GM19240 (cell line): ENCODE data around the gene CCDC171.
"Not testable (repeated sequence)": the region's sequence is repeated elsewhere in the genome, so short reads cannot be mapped to it uniquely, and the experiment has no call there.

Experiments used
- DNase-seq: peaks from one replicate; pipeline ENCODE4 v3.0.0; 2011; ENCODE audit warnings: low spot score; ENCODE audit not compliant: insufficient read length

The CCDC171 gene

GRCh38 chr9:15693701-15694100, 140.9 kb downstream of the CCDC171 start:
- no peak for DNase-seq

- DNase-seq = no peak
These were observed 144.1 kb downstream of the CCDC171 start for GRCh38 chr9:15696979-15697378.

GRCh38 chr9:15697446-15697851, 144.6 kb downstream of the CCDC171 start:
- no peak for DNase-seq

GRCh38 chr9:15699876-15700559, 147.2 kb downstream of the CCDC171 start:
- DNase-seq = not testable (repeated sequence)

GRCh38 chr9:15707000-15707399, 154.2 kb downstream of the CCDC171 start:
- DNase-seq = no peak

- no peak for DNase-seq
These were observed 158.7 kb downstream of the CCDC171 start for GRCh38 chr9:15711531-15711930.

DNA sequence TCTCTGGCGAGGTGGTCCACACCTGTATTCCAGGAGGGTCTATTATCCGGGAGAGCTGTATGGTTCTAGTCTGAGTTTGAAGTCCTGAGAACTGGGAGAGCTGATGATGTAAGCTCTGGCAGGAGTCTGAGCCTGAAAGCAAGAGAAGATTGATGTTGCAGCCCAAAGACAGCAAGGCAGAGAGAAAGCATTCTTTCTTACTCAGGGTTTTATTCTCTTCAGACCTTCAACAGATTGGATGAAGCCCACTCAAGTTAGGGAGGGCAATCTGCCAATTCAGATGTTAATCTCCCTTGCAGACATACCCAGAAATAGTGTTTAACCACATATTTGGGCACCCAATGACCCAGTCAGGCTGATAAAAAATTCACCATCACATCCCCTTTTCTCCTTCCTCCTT, 159.1 kb downstream of the CCDC171 start:
- DNase-seq = no peak

GRCh38 chr9:15714746-15715145, 161.9 kb downstream of the CCDC171 start:
- no peak for DNase-seq

GRCh38 chr9:15717290-15717967, 164.6 kb downstream of the CCDC171 start:
- no peak for DNase-seq

DNA sequence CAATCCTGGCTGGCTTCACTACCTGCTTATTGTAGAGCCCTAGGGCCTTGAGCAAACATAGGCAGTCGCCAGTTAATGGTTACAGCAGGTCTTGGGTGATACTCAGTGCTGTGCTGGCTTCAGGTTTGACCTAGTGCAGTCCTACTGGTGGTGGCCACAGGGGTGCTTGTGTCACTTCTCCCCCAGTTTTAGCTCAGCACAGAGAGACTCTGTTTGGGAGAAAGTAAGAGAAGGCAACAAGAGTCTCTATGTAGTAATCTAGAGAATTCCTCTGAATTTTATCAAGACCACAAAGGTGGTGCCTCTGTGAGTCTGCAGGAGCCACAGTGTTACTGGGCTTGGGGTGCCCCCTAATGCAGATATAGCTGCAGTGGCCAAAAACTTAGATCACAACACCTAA, 165.6 kb downstream of the CCDC171 start:
- DNase-seq = no peak

- no peak for DNase-seq
These were observed 168.0 kb downstream of the CCDC171 start for GRCh38 chr9:15720861-15721260.

GRCh38 chr9:15722888-15723287, 170.0 kb downstream of the CCDC171 start:
- DNase-seq = no peak

- no peak for DNase-seq
These were observed 171.2 kb downstream of the CCDC171 start for GRCh38 chr9:15724016-15724415.

GRCh38 chr9:15724612-15725011, 171.8 kb downstream of the CCDC171 start:
- no peak for DNase-seq

GRCh38 chr9:15725953-15726352, 173.1 kb downstream of the CCDC171 start:
- DNase-seq = no peak

- no peak for DNase-seq
These were observed 176.7 kb downstream of the CCDC171 start for GRCh38 chr9:15729507-15729906.

DNA sequence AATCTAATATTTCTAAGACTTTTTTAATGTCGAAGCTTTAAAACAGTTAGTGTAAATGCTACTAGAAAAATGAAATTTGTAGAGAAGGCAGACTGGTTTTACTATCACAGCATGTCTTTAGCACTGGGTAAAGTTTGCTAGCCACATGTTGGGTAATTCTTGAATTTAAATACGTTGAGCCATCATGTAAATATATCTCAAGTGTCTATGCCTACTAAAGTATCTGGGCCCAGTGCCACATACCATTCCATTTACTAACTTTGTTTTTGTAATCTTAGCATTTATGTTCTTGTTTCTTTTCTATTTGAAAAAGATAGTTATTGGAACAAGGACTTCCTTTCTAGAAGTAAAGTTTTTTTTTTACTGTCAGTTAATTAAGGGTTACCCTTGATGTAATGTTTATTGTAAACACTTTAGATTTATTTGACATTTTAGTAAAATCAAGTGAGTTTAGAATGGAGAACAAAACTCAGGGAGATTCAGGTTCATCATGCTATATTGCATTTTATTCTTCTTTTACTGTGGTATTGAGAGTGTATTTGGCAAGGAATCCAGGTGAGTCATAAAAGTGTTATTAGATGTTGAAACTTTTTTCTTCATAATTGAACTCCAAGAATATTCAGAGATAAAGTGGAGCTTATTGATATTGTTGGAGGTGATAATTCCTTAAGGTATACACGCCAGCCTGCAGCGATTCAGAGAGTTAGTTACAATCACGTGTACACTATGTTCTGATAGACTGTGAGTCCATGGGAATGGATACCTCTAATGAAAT, 182.4 kb downstream of the CCDC171 start:
- DNase-seq = no peak

GRCh38 chr9:15736569-15736968, 183.7 kb downstream of the CCDC171 start:
- no peak for DNase-seq

- DNase-seq = no peak
These were observed 185.2 kb downstream of the CCDC171 start for GRCh38 chr9:15738011-15738410.

DNA sequence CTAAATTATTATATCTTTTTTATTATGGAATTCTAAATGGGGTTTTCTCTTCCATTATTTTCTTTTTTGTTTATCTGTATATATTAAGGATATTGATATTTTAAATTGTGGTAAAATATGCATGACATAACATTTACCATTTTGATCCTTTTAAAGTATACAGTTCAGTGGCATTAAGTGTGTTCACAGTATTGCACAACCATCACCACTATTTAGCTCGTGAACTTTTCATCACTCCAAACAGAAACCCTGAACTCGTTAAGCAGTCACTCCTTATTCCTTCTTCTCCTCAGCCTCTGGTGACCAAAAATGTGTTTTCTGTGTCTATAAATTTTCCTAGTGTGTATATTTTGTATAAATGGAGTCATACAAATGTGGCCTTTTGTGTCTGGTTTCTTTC, 188.2 kb downstream of the CCDC171 start:
- DNase-seq = no peak

GRCh38 chr9:15743512-15743911, 190.7 kb downstream of the CCDC171 start:
- peak; percentile 2 for DNase-seq

GRCh38 chr9:15744196-15744595, 191.4 kb downstream of the CCDC171 start:
- DNase-seq = no peak
